ENCODE data around the gene PTF1A.

The PTF1A gene

DNA sequence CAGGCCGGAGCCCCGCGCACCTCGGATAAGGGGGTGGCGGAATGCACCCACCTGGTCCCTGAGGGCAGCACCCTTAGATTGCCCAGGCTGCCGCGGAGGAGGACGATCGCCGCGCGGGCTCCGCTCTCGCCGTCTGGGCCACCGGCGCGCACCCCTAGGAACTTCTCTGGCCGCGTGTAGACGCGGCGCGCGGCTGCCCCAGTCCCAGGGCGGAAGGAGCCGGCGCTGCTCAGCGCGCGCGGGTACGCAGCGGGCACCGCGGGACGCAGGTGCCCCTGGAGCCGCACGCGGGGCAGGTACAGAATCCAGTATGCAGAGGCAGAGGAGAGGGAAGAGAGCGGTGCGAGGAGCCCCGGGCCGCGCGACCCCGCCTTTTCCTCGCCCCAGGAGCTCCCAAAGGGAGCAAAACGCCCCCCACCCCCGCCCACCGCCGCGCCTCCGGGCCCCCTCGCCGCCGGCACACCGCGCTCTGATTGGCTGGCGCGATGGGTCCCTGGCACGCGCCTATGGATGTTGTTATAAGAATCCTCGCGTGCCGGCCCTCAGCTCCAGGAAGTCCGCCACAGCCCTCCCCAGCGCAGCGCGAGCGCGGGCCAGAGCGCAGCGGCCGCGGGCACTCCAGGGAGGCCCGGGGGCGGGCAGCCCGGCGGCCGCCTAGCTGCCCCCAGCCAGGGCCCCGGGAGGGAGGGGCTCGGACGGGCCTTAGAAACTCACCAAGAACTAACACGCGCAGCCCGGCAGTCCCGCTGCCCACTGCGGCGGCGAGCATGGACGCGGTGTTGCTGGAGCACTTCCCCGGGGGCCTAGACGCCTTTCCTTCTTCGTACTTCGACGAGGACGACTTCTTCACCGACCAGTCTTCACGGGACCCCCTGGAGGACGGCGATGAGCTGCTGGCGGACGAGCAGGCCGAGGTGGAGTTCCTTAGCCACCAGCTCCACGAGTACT, at the start of gene PTF1A:
Gene PTF1A (plus strand): TSS at position 549 of the 948 bp plus-strand sequence. CDS start 219 bp downstream, at position 768.
- no peak for FAIRE-seq

DNA sequence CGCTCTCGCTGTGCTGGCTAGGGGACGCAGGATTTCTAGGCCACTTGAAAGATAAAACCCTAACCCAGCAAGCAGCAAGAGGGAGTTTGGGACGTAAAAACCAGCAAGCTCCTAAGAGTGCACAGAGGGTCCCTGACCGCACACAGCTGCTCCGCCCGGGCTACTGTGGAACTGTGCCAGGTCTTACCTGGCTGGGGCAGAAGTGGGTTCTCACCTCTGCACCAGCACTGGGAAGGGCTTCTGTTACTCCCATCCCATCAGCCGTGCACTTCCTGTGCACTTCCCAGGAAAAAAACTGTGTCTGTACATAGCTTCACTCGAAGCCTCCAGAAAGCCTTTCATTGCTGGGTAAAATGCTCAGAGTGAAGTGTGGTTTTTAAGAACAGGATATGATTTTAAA, 45.9 kb upstream of the PTF1A start:
- no peak for FAIRE-seq

- no peak for FAIRE-seq
Measured at GRCh38 chr10:23147035-23147434, 45.1 kb upstream of the PTF1A start.

GRCh38 chr10:23148214-23148613, 43.9 kb upstream of the PTF1A start:
- no peak for FAIRE-seq

DNA sequence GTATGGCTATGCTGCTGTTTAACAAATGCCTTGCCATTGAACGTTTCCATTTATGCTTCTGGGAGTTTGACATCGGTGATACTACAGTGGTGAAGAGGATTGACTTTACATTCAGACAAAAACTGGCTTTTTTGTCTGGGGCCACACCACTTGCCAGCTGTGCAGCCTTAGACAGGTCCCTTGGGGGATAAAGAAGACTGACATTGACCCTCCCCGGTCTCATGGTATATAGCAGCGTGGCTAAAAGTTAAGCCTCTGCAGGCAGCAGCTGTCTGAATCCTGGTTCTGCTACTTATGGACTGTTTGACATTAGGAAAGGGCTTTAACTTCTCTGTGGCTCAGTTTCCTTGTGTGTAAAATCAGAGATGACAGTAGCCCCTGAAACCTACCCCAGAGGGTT, 42.0 kb upstream of the PTF1A start:
- no peak for FAIRE-seq

- FAIRE-seq = no peak
Measured at GRCh38 chr10:23150610-23151009, 41.5 kb upstream of the PTF1A start.

DNA sequence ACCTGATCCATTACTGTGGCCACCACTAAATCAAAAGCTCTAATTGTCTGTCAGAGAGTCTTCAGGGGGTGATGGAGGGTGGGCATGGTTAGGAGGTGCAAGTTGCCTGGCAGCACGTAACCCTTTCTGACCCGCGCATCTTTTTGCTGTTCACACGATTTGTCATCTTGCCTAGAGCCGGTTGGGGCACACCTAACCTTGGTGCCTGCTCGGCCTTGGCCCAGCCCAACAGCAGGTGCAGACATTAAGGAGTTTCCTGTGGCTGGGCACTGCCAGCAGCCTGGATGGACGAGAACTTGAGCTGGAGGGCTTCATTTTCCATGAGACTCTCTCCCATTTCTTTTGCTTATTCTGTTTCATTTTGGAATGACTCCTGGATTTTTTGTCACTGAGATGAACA, 41.0 kb upstream of the PTF1A start:
- no peak for FAIRE-seq

DNA sequence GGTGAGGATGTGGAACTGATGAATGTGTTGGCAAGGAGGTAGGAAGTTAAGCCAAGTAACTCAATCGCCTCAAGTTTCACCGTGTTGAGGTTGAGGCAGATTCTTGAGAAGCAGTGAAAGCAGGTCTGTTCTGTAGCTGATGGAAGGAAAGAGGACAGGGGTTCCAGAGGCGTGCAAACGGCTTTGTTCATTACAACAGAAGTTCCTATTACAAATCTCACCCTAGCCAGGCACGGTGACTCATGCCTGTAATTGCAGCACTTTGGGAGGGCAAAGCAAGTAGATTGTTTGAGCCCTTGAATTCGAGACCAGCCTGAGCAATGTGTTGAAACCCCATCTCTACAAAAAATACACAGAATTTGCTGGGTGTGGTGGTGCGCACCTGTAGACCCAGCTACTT, 36.9 kb upstream of the PTF1A start:
- FAIRE-seq = no peak

DNA sequence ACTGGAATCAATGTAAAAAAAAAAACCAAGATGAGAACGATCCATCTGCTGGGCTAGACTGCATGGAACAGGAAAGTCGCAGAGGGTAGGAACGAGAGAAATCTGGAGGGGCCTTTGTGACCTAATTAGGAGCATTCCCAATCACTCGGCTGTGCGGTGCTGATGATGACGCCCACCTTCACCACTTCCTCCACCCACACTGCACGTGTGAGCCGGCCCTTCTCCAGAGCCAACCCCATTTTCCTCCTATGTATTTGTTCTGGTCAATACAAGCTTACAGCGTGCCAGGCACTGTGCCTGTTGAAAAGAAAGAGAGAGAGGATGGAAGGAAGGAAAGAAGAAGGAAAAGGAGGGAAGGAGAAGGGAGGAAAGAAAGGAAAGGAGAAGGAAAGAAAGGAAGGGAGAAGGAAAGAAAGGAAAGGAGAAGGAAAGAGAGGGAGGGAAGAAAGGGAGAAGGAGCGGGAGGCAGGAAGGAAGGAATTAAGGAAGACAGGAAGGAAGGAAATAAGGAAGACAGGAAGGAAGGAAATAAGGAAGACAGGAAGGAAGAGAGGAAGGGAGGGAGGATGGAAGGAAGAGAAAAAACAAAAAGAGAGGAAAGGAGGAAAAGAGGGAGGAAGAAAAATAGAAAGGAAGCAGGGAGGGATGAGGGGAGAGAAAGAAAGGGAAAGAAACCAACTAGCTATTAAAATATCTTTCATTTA, 35.5 kb upstream of the PTF1A start:
- FAIRE-seq = no peak

DNA sequence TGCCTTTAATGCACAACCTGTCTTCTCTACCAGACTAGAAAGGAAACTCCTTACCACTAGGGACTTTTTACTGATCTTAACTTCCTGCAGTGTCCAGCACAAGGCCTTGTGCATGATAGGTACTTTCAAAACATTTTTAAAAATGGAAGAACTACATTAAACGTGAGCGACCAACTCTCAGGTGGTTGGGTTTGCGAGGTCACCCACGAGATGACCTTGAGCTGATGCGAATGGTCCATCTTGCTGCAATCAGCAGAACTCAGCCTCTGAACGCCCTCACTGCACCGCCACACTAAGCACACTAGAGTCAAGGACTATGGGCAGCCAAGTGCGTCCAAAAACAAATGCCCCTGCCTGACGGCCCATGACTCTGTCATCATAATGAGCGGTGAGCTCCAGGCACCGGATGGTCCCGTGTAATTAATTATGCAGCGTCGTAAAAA, 34.9 kb upstream of the PTF1A start:
- FAIRE-seq = no peak

DNA sequence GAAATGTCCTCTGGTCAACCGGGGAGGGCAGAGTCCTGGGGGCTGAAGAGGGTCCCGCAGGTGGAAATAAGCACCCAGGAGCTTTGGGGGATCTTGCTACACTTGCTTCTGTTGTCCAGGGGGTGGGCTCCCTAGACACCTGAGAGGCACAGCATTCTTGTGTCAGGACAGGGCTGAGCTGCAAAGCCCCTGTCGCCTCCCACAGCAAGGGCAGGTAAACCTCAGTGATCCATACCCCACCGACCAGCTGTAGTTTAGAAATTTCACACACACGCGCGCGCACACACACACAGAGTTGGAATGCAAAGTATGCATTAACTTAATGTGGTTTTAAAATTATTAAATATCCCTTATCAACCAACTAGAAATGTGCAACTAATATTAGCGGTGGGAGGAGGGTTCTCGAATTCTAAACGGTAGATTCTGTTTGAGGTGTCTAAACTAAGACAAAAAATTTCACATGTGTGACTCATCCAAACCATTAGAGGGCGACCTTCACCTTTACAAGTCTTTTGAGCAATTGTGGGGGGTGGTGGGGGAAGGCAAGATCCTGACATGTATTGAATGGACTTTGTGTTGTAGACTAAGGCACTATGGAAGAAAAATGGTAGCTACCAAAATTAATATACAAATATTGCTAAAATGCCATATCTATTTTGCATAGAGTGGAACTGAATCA, 34.3 kb upstream of the PTF1A start:
- no peak for FAIRE-seq

DNA sequence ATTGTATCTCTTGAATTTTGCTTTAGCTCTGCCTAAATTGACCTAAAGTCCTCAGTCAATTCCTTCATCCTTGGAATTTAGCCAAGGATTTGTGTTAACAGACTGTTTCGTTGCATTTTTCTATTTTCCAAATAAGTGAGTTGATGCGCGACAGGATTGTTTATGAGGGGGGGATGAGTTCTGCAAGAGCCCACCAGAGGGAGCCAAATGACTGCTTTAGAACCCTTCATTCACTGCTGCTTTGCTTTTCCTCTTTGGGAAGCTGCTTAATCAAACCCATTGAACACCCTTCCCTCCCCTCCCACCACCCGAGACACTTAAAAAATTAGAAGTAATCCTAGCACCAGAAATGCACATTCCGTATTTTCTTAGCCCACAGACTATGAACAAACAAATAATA, 33.7 kb upstream of the PTF1A start:
- no peak for FAIRE-seq

DNA sequence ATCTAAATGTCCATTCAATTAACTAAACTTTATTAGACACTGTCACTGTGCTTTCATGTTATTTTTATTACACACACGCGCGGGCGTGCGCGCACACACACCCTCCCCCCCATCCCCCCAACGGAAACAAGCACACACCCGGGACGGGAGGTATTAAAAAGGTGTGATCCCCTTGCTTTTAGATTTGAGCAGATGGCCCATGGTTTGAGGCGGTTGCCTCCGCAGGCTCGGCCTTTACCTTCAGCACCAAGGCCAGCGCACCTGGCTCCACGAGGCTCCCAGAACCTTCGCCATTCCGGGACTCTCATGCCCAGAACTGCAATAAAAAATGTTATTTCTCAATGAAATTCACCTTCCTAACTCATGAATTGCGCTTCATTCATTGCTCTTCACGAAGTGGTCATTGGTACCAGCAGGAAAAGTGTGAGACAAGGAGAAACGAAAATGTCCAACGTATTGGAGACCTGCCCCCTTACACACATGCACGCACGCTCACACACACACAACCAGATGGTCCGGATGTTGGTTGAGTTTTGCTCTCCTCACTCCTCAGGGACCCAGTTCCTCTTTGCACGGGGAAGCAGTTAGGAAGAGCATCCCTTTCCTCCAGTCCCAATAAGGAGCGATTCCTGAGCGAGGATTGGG, 20.8 kb upstream of the PTF1A start:
- FAIRE-seq = no peak

DNA sequence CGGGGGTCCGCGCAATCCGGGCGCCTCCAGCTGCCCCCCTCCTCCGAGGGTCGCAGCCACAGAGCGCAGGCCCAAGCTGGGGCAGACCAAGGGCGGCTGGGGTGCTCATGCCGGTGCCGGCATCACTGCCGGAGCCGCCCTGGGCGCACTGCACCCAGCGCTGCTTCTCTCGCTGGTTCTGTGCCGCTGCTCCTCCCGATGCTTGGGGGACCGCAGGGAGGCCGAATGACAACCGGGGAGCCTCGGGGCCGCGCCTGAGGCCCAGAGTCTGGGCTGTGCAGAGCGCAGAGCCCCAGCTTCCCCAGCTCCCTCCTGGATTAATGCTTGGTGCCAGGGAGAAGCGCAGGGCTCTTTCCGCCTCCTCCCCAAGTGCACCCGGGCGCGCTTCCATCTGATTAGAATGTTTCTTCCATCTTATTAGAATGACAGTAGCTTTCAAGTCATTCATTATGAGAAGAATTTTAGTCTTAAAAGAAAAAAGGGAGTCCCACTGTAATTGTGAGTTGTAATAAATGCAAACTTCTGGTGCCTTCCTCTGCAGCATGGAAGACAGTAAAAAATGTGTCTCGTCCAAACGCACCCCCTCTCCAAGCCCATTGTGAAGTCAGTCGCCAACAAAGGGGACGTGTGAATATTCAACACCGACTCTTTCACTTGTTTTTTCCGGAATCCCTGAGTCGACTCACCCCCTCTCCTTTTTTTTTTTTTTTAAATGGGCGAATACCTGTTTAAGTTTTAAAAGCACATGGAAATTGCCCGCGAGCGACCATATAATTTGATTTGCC, 19.5 kb upstream of the PTF1A start:
- FAIRE-seq = no peak

DNA sequence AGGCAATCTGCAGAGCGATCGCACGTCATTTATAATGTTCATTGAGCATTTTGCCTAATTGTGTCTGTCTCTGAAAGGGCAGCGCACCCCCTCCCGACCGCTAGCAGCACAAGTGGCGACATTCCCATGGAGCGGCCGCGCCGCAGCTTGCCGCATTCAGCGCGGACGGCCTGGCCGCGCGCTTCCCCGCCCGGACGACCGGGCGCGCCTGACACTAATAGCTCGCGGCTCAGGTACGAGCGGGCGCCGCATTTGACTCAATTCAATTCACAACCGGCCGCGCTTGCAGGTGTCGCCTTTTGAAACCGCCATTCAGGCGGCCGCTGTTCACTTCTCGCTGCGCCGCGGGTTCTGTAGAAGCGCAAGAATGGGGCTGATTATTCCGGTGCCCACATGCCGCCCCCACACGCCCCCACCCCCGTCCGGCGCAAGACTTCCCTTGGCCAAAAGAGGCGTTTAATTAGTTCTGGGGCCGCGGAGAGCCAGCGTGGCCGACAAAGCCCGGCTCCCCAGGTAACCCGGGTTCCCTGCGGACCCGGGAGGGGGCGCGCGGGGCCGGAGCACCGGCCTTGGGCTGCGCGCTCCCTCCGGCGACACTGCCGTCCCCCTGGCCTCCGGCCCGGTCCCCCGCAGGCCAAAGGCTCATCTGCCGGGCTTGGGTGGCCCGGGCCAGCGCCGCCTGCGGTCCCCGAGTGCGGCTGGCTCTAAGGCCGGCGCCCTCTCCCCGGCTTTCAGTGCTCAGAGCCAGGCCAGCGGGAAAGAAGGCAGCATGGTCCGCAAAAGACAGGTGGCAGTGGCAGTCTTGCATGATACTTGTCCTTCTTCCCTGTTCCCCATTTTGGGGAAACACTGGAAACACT, 18.7 kb upstream of the PTF1A start:
- FAIRE-seq = no peak

- no peak for FAIRE-seq
Measured at GRCh38 chr10:23174074-23174976, 17.8 kb upstream of the PTF1A start.

- FAIRE-seq = no peak
Measured at GRCh38 chr10:23174977-23175512, 17.1 kb upstream of the PTF1A start.

- FAIRE-seq = no peak
Measured at GRCh38 chr10:23186178-23186577, 5.9 kb upstream of the PTF1A start.

DNA sequence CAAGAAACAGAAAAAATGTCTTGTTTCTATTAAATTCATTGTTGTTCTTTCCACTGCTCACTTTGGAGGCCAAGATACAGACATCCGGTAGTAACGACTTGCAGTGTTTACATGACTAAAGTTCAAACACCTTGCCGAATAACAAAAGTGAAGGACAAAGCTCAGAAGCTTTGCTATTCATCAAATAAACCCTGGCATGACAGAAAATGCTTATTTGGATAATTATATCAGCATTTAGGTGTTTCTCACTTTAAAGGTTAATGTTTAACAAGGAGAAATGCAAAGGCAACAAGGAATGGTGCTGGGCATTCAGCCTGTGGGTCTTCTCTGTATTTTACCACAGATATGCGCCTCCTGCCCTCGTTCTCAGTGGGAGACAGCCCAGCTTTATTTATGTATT, 5.4 kb upstream of the PTF1A start:
- FAIRE-seq = no peak

DNA sequence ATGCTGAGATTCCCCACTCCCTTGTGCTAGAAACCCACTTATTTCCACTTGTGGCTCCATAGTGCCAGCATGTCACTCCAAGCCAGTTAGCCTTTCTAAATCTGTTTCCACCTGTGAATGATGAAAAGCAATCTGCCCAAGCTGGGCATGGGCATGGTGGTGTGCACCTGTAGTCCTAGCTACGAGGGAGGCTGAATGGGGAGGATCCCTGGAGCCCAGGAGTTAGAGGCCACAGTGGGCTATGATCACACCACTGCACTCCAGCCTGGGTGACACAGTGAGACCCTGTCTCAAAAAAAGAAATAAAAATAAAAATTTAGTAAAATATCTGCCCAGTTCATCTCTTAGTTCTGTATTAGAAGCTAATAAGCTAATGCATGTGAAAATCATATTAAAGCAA, 5.0 kb upstream of the PTF1A start:
- FAIRE-seq = no peak

Data from TTC549 (cell line).